Astrocyte of the cerebellum (primary cell): ENCODE results near the gene TRIM8.
A peak's percentile ranks its signal among the peaks of the same experiment; 100 is the strongest.

Experiments
- DNase-seq: peaks from one replicate; pipeline ENCODE4 v3.0.0-alpha.2; 2011; ENCODE audit warnings: low read depth
- H3K4me3 ChIP-seq: 2 replicates; pipeline ENCODE4 v1.5.1; 2011; ENCODE audit warnings: mild to moderate bottlenecking, low read depth, low read length, moderate library complexity
- in situ Hi-C: cut with HindIII; loops from 2 replicates; pipeline ENCODE4 v1.10.0; 2017; ENCODE audit warnings: low sequenced_read_pairs
- TF ChIP-seq, protein P1 (sequence below): IDR thresholded peaks from 2 replicates; pipeline ENCODE4 v1.5.1; 2012; ENCODE audit warnings: low read length, low read depth, moderate library complexity, mild to moderate bottlenecking; ENCODE audit errors: missing control alignments

The TRIM8 gene

DNA sequence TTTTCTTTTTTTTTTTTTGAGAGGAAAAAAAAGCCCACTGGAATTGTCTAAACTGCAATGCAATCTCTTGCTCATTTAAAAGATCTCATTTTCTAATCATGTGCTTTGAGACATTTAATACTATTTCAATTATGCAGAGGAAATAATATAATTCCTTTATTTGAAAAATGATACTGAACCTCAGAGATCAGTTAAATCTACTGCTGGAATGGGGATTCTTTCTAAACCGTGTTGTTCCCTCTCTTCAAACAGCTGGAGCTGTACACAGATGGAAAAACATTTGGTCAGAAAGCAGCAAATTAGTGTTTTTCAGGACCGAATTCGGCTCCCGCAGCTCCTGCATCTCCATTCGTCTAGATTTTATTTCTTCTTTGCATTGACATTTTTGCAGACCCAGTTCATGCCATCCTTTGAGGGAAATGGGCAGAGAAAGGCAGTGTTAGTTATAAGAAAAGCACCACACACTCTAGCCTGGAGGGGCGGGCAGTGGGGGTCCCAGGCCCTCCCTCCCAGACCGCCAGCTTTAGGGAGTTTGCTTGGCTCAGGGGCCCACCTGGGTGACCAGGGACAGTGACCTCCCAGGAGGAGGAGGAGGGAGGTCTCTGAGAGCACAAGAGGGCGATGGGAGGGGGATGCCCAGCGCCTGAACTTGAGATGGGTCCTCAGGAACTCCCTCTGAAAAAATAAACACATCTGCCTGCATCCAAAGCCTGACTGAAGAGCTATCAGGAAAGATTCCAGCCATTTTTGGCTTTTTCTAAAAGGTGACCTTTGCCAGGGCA is 32.4 kb downstream of the TRIM8 start:
- no peak overlapping the region for H3K4me3 ChIP-seq
- no peak for DNase-seq
- in situ Hi-C loops = loop anchor here (5.0 kb wide), 1 partner anchor 36 kb away; the partner anchor contains the start of genes ARL3 and SFXN2
- TF ChIP-seq, protein P1, sequence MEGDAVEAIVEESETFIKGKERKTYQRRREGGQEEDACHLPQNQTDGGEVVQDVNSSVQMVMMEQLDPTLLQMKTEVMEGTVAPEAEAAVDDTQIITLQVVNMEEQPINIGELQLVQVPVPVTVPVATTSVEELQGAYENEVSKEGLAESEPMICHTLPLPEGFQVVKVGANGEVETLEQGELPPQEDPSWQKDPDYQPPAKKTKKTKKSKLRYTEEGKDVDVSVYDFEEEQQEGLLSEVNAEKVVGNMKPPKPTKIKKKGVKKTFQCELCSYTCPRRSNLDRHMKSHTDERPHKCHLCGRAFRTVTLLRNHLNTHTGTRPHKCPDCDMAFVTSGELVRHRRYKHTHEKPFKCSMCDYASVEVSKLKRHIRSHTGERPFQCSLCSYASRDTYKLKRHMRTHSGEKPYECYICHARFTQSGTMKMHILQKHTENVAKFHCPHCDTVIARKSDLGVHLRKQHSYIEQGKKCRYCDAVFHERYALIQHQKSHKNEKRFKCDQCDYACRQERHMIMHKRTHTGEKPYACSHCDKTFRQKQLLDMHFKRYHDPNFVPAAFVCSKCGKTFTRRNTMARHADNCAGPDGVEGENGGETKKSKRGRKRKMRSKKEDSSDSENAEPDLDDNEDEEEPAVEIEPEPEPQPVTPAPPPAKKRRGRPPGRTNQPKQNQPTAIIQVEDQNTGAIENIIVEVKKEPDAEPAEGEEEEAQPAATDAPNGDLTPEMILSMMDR = no peak

GRCh38 chr10:102677331-102678067 is 33.2 kb downstream of the TRIM8 start:
- in situ Hi-C loops = loop anchor here (5.0 kb wide), 1 partner anchor 35 kb away; the partner anchor contains the start of genes ARL3 and SFXN2
- TF ChIP-seq, protein P1 = no peak
- no peak for DNase-seq
- no peak overlapping the region for H3K4me3 ChIP-seq

DNA sequence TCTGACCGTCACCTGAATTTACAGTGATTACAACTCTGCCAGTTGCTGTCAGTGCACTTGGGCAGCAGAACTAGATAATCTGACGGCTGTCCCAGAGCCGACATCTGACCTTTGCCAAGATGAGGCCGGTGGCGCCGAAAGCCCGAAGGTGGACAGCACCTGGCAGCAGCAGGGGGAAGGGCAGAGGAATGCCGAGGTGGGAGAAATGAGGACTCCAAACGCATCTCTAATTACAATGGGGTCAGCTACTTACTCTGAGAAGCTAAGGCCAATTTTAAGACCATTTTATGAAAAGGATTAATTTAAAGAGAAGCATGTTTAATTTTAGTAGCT is 33.8 kb downstream of the TRIM8 start:
- DNase-seq = no peak
- in situ Hi-C loops = loop anchor here (5.0 kb wide), 1 partner anchor 34 kb away; the partner anchor contains the start of genes ARL3 and SFXN2
- H3K4me3 ChIP-seq = no peak overlapping the region
- TF ChIP-seq, protein P1 = no peak

- in situ Hi-C loops = loop anchor here (5.0 kb wide), 1 partner anchor 33 kb away; the partner anchor contains the start of genes ARL3 and SFXN2
- DNase-seq = no peak
- no peak overlapping the region for H3K4me3 ChIP-seq
- TF ChIP-seq, protein P1 = peak; percentile 76
These were observed 34.6 kb downstream of the TRIM8 start for GRCh38 chr10:102678842-102679289.

GRCh38 chr10:102679596-102679995 is 35.3 kb downstream of the TRIM8 start:
- in situ Hi-C loops = loop anchor here (5.0 kb wide), 1 partner anchor 33 kb away; the partner anchor contains the start of genes ARL3 and SFXN2
- no peak overlapping the region for H3K4me3 ChIP-seq
- DNase-seq = no peak
- TF ChIP-seq, protein P1 = no peak

- TF ChIP-seq, protein P1 = no peak
- DNase-seq = no peak
- no peak overlapping the region for H3K4me3 ChIP-seq
- in situ Hi-C loops = no loop called here
These were observed 37.4 kb downstream of the TRIM8 start for GRCh38 chr10:102681696-102682095.
